Neural progenitor cell (in vitro differentiated cells): ENCODE results near the gene PLA2G2F. TPM values are rescaled to one million over a fixed set of nuclear protein-coding genes. Genes with fewer than 3 reads are reported as not detected.

Experiments
- DNase-seq: peaks from one replicate; pipeline ENCODE4 v3.0.0-alpha.2; 2016; ENCODE audit warnings: low spot score
- H2AFZ ChIP-seq: fragments of 200-600 bp; sonication (generic); replicated peaks from 2 replicates; pipeline ENCODE4 v1.6.1; 2016; ENCODE audit warnings: antibody characterized with exemption
- H3F3A ChIP-seq: fragments of 200-600 bp; sonication (generic); 2 replicates; pipeline ENCODE4 v1.6.1; 2016; ENCODE audit warnings: antibody characterized with exemption, low read depth
- H3K27ac ChIP-seq: fragments of 200-600 bp; sonication (generic); 2 replicates; pipeline ENCODE4 v1.5.1; 2016; ENCODE audit warnings: mild to moderate bottlenecking
- H3K27me3 ChIP-seq: fragments of 200-600 bp; sonication (generic); 2 replicates; pipeline ENCODE4 v1.6.1; 2016; ENCODE audit warnings: mild to moderate bottlenecking, moderate library complexity
- H3K36me3 ChIP-seq: fragments of 200-600 bp; sonication (generic); 2 replicates; pipeline ENCODE4 v1.5.1; 2016
- H3K4me1 ChIP-seq: fragments of 200-600 bp; sonication (generic); 2 replicates; pipeline ENCODE4 v1.6.1; 2016; ENCODE audit warnings: mixed run types
- H3K4me2 ChIP-seq: fragments of 200-600 bp; sonication (generic); 2 replicates; pipeline ENCODE4 v1.6.1; 2016
- H3K4me3 ChIP-seq: fragments of 200-600 bp; sonication (generic); 2 replicates; pipeline ENCODE4 v1.5.1; 2016
- H3K79me2 ChIP-seq: fragments of 200-600 bp; sonication (generic); 2 replicates; pipeline ENCODE4 v1.6.1; 2016; ENCODE audit warnings: low read depth
- H3K9ac ChIP-seq: fragments of 200-600 bp; sonication (generic); 2 replicates; pipeline ENCODE4 v1.6.1; 2016
- H3K9me3 ChIP-seq: fragments of 200-600 bp; sonication (generic); 2 replicates; pipeline ENCODE4 v1.5.1; 2016; ENCODE audit warnings: low read depth
- H4K20me1 ChIP-seq: fragments of 200-600 bp; sonication (generic); 2 replicates; pipeline ENCODE4 v1.6.1; 2016; ENCODE audit warnings: low read depth
- H3K27ac Mint-ChIP-seq: 3 replicates; pipeline ENCODE4 v1.8.0; 2021; ENCODE audit warnings: mixed read lengths
- H3K27me3 Mint-ChIP-seq: 2 replicates; pipeline ENCODE4 v1.8.0; 2022; ENCODE audit warnings: low read depth, mild to moderate bottlenecking, inconsistent platforms, moderate library complexity, mixed read lengths; ENCODE audit not compliant: insufficient read depth
- H3K36me3 Mint-ChIP-seq: 3 replicates; pipeline ENCODE4 v1.8.0; 2021; ENCODE audit warnings: mixed read lengths
- H3K4me1 Mint-ChIP-seq: 3 replicates; pipeline ENCODE4 v1.8.0; 2021; ENCODE audit warnings: mixed read lengths
- H3K4me3 Mint-ChIP-seq: 3 replicates; pipeline ENCODE4 v1.8.0; 2021; ENCODE audit warnings: mild to moderate bottlenecking, moderate library complexity, mixed read lengths
- H3K9me3 Mint-ChIP-seq: 3 replicates; pipeline ENCODE4 v1.8.0; 2020; ENCODE audit warnings: mixed read lengths
- EZH2 ChIP-seq: fragments of 200-600 bp; sonication (generic); IDR thresholded peaks from 2 replicates; pipeline ENCODE4 v1.6.1; 2017; ENCODE audit warnings: antibody characterized with exemption, mild to moderate bottlenecking, moderate library complexity
- EZH2phosphoT487 ChIP-seq: fragments of 200-600 bp; sonication (generic); IDR thresholded peaks from 2 replicates; pipeline ENCODE4 v1.6.1; 2017; ENCODE audit warnings: antibody characterized with exemption
- total RNA-seq: library from RNA; depleted of rRNA; stranded (reverse); fragments of >200 nt; gene quantifications from 2 replicates; pipeline ENCODE4 v1.2.3, GENCODE V29; 2015; ENCODE audit warnings: low replicate concordance
- TF ChIP-seq, protein P1 (sequence below): fragments of 200-600 bp; sonication (generic); IDR thresholded peaks from 2 replicates; pipeline ENCODE4 v1.5.1; 2017; ENCODE audit warnings: antibody characterized with exemption, mild to moderate bottlenecking

PLA2G2F gene
- total RNA-seq, 1 donor from 2014 or later, result not detected

DNA sequence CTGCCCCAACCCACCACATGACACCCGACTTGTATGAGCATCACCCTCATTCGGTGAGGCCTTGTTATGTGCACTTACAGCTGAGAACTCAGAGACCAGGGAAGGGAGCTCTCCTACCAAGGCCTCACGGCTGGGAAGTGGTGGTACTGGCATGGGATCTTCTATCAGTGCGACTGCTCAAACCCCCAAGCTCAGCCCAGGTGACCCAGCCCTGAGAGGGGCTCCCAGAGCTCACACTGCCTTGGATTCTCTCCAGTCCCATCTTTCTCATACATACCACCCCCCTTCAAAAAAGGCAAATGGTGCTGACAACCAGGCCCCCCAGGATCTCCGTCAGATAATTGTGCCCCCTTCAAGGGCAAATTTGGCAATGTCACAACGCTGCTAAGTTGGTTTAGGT is 777 bp upstream of the PLA2G2F start:
- H3K27ac ChIP-seq, result no peak overlapping the region
- H4K20me1 ChIP-seq, result no peaks in the 10 kb centered on the region
- Mint-ChIP-seq H3K4me3 (no peak overlapping the region), H3K9me3 (no peaks in the 10 kb centered on the region), H3K4me1 (no peaks in the 10 kb centered on the region), H3K27ac (no peak overlapping the region), H3K36me3 (no peaks in the 10 kb centered on the region), H3K27me3 (peaks cover 5% of the 10 kb centered on the region)
- no peaks in the 10 kb centered on the region for H3K9me3 ChIP-seq
- no peaks in the 10 kb centered on the region for H3K27me3 ChIP-seq
- TF ChIP-seq EZH2phosphoT487 (no peak), EZH2 (no peak)
- TF ChIP-seq, protein P1, sequence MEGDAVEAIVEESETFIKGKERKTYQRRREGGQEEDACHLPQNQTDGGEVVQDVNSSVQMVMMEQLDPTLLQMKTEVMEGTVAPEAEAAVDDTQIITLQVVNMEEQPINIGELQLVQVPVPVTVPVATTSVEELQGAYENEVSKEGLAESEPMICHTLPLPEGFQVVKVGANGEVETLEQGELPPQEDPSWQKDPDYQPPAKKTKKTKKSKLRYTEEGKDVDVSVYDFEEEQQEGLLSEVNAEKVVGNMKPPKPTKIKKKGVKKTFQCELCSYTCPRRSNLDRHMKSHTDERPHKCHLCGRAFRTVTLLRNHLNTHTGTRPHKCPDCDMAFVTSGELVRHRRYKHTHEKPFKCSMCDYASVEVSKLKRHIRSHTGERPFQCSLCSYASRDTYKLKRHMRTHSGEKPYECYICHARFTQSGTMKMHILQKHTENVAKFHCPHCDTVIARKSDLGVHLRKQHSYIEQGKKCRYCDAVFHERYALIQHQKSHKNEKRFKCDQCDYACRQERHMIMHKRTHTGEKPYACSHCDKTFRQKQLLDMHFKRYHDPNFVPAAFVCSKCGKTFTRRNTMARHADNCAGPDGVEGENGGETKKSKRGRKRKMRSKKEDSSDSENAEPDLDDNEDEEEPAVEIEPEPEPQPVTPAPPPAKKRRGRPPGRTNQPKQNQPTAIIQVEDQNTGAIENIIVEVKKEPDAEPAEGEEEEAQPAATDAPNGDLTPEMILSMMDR, result no peak
- no peak for DNase-seq
- no peak overlapping the region for H3K4me3 ChIP-seq
- no peaks in the 10 kb centered on the region for H3F3A ChIP-seq
- no peaks in the 10 kb centered on the region for H3K79me2 ChIP-seq
- no peaks in the 10 kb centered on the region for H3K36me3 ChIP-seq
- no peak overlapping the region for H3K4me2 ChIP-seq
- H3K9ac ChIP-seq, result no peak overlapping the region
- H2AFZ ChIP-seq, result no peak overlapping the region
- no peaks in the 10 kb centered on the region for H3K4me1 ChIP-seq

DNA sequence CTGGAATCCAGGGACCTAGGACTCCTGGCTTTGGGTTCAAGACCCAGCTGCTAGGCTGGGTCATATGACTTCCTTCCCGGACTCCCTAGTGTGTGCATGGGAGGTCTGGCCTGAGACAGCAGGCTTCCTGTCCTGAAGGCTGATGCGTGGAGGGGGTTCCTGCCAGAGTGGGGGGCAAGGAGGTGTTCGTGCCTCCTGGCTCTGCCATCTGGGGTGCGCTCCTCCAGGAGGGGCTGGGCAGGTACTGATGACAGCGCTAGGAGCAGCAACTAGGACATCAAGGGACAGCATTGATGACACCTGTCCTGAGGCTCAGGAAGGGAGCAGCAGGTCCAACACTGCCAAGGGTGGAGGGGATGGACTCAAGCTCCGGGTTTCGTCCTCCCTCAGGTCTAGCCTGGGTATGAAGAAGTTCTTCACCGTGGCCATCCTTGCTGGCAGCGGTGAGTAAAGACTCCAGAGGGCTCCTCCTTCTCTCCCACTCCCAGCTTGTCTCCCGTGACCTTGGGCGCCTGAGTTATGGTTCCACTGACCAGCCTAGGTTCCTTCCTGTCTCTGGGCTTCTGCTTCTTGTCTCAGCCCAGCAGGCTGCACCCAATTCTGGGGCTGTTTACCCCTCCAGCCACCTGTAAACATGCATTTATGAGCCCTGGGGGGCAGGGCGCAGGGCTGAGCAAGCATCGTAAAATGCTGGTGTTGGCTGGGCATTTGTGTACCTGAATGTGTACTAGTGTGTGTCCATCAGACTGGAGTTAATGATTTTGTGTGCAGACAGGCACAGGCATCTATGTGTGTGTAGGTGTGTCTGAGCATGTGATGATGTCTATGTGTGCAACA is 871 bp downstream of the PLA2G2F start:
- Histone ChIP-seq H3K4me2 (no peak overlapping the region), H3K36me3 (no peaks in the 10 kb centered on the region), H3K79me2 (no peaks in the 10 kb centered on the region), H3K9me3 (no peaks in the 10 kb centered on the region), H3F3A (no peaks in the 10 kb centered on the region), H4K20me1 (no peaks in the 10 kb centered on the region), H3K27me3 (no peaks in the 10 kb centered on the region), H3K4me3 (no peak overlapping the region), H3K4me1 (no peaks in the 10 kb centered on the region), H3K27ac (no peak overlapping the region), H3K9ac (no peak overlapping the region), H2AFZ (no peak overlapping the region)
- no peak for TF ChIP-seq EZH2phosphoT487
- no peak for TF ChIP-seq EZH2
- peak overlapping the region; percentile 4 for H3K4me3 Mint-ChIP-seq
- H3K27me3 Mint-ChIP-seq, result peaks cover 5% of the 10 kb centered on the region
- H3K9me3 Mint-ChIP-seq, result no peaks in the 10 kb centered on the region
- no peak overlapping the region for H3K27ac Mint-ChIP-seq
- H3K4me1 Mint-ChIP-seq, result no peaks in the 10 kb centered on the region
- H3K36me3 Mint-ChIP-seq, result no peaks in the 10 kb centered on the region
- no peak for DNase-seq

DNA sequence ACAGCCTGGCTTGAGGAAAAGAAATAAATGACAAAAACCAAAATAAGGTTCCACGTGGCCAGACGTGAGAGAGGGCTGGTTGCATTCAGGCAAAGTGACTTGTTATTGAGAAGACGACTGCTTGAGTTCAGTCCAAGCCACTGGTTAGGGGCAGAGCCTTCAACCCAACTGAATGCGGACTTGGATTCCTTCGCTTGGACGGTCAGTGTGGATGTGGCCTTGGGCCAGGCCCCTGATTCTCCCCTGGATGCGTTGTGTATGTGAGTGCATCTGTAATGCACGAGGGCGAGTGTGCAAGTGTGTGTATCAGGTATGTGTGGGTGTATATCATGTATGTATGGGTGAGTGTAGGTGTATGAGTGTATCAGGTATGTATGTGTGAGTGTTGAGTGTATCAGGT is 1.9 kb downstream of the PLA2G2F start:
- no peaks in the 10 kb centered on the region for H3K79me2 ChIP-seq
- no peaks in the 10 kb centered on the region for H3K27me3 ChIP-seq
- Mint-ChIP-seq H3K9me3 (no peaks in the 10 kb centered on the region), H3K4me3 (no peak overlapping the region), H3K36me3 (no peaks in the 10 kb centered on the region), H3K27ac (no peak overlapping the region), H3K27me3 (peaks cover 5% of the 10 kb centered on the region), H3K4me1 (no peaks in the 10 kb centered on the region)
- no peak overlapping the region for H3K9ac ChIP-seq
- TF ChIP-seq EZH2, result no peak
- TF ChIP-seq, protein P1, result no peak
- H3K9me3 ChIP-seq, result no peaks in the 10 kb centered on the region
- no peaks in the 10 kb centered on the region for H4K20me1 ChIP-seq
- no peak overlapping the region for H3K4me2 ChIP-seq
- H3K27ac ChIP-seq, result no peak overlapping the region
- DNase-seq, result no peak
- no peaks in the 10 kb centered on the region for H3F3A ChIP-seq
- no peak overlapping the region for H2AFZ ChIP-seq
- H3K36me3 ChIP-seq, result no peaks in the 10 kb centered on the region
- no peak overlapping the region for H3K4me3 ChIP-seq
- H3K4me1 ChIP-seq, result no peaks in the 10 kb centered on the region

DNA sequence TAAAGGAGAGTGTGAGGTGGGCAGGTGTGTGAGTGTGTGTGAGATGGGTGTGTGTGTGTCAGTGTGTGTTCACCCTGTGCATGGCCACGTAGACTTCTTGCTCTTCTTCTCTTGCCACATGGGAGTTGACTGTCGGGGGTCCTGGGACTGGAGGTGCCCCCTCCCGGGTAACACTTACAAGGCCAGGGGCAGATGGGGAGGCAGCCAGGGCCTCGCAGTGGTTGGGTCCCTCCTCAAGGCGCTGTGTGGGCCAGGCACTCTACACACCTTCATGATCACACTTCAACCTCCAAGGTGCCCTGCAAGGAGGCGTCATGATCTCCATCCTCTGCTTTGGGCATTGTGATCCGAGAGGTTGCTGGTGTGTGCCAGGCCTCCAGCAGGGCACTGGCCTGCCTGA is 2.3 kb downstream of the PLA2G2F start:
- H3K27ac Mint-ChIP-seq, result no peak overlapping the region
- no peaks in the 10 kb centered on the region for H3K4me1 ChIP-seq

More for the DNA sequence above, 2.3 kb downstream of the PLA2G2F start:
- no peaks in the 10 kb centered on the region for H3K9me3 ChIP-seq
- DNase-seq, result no peak
- no peaks in the 10 kb centered on the region for H3K4me1 Mint-ChIP-seq
- no peaks in the 10 kb centered on the region for H3F3A ChIP-seq
- no peaks in the 10 kb centered on the region for H4K20me1 ChIP-seq
- H3K4me3 ChIP-seq, result no peak overlapping the region
- no peaks in the 10 kb centered on the region for H3K27me3 ChIP-seq
- no peaks in the 10 kb centered on the region for H3K36me3 ChIP-seq
- H3K9me3 Mint-ChIP-seq, result no peaks in the 10 kb centered on the region
- H3K4me2 ChIP-seq, result no peak overlapping the region
- TF ChIP-seq EZH2 (no peak), EZH2phosphoT487 (no peak)
- TF ChIP-seq, protein P1, result no peak
- no peaks in the 10 kb centered on the region for H3K79me2 ChIP-seq
- H3K9ac ChIP-seq, result no peak overlapping the region
- peaks cover 5% of the 10 kb centered on the region for H3K27me3 Mint-ChIP-seq
- no peak overlapping the region for H3K4me3 Mint-ChIP-seq
- H3K27ac ChIP-seq, result no peak overlapping the region
- no peak overlapping the region for H2AFZ ChIP-seq
- H3K36me3 Mint-ChIP-seq, result no peaks in the 10 kb centered on the region
